ENCODE results near the gene VPS13D.
"Not testable (repeated sequence)": the region's sequence is repeated elsewhere in the genome, so short reads cannot be mapped to it uniquely, and the experiment has no call there.

The VPS13D gene

DNA sequence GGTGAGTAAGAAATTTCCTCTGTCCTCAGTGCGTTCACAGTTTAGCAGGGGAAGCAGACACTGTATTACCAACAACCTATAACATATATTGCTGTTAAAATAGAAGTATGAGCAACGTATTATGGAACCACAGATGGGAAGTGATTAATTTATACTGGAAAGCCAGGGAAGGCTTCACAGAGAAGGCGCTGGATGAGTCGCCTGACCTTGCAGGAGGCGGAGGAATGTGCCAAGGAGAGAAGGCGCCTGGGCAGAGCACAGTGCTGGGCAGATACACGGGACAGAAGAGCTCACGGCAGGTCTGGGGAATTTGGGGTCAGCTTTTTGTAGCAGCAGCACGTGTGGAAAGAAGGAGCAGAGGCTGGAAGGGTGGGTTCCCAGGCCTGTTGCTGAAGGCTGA is 271.8 kb downstream of the VPS13D start:
- no peak for DNase-seq

DNA sequence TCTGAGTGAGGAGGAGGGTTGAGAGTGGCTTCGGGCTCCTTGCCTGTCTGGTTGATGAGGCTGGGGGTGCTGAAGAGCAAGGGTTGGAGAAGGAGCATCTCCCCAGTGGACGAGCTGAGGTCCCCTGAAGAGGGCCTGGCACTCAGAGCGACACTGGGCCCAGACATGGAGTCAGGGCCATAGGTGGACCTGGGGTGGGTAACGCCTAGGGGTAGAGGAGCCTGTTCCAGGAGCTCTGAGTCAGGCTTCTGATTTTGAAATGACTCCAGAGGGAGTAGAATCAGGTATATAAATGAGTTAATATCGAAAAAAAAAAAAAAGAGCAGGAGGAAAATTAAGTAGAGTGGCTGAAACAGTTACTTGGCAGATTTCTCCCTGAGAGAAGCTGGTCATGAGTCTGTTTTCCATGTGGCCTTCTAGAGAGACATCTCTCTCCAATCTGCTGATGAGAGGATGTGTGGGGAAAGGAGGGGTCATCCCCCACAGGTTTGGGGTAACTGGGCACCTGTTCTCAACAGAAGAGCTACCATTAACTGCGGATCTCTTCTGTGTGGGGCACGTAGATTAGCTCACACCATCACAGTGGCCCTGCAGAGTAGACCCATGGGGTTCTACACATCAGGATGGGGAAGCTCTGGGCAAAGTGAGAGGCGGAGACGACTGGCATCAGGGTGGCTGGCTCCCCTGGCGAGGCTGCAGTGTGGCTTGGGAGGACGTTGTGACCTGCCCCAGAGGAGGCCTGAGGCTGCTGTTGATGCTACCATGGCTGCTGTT is 272.7 kb downstream of the VPS13D start:
- DNase-seq = peak in 1 of 2 donors; percentile 23

DNA sequence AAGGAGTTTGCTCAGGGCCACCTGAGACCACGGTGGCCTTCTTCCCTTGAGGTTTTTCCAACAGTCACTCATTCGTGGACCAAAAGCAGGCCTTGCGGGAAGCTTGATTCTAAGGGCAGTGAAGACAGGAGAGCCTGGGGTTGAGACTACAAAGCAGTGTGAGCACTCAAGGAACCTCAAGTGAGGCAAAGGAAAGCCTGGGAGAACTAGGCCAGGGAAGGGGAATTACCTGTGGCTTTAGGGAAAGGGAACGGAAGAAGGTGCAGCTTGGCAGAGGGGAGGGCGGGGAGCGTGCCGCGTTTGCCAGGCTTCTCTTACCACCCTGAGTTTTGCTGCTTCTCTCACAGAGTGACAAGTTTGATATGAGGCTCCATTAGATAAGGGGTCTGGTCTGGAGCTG is 273.9 kb downstream of the VPS13D start:
- DNase-seq = no peak

DNA sequence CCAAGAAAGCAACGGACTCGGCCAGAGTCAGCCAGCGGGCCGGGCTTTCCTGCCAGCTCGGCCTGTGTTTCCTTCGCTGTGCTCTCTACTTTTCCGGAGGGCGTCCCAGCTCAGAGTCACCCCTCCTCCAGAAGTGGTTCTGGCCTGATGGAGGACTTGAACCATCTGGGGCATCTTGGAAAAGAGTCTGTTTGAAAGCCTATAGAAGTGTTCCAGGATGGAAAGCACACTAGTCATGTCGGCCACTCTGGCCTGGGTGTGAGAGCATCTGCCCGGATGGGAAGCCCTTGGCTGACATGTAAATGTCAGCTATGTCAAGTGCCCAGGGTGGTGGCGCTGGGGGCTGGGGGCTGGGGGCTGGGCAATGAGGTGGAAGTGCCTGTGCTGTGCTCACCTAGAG is 274.8 kb downstream of the VPS13D start:
- DNase-seq = no peak

DNA sequence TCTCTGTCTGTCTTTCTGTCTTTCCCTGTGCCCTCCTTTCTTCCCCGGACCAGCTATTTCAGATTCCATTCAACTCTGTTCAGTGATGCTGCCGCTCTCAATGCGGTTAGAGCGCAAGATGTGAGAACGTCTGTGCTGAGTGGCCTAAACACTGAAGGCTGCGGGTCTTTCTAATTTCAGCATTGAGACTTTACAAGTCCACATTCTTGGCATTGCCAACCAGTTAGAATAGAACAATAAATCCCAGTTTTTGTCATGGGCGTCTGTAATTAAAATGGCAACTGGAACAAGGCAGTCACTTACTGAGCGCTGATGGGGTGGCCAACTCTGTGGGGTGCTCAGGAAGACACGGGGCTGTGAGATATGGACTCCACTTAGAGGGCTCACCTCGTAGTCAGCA is 275.4 kb downstream of the VPS13D start:
- no peak for DNase-seq

DNA sequence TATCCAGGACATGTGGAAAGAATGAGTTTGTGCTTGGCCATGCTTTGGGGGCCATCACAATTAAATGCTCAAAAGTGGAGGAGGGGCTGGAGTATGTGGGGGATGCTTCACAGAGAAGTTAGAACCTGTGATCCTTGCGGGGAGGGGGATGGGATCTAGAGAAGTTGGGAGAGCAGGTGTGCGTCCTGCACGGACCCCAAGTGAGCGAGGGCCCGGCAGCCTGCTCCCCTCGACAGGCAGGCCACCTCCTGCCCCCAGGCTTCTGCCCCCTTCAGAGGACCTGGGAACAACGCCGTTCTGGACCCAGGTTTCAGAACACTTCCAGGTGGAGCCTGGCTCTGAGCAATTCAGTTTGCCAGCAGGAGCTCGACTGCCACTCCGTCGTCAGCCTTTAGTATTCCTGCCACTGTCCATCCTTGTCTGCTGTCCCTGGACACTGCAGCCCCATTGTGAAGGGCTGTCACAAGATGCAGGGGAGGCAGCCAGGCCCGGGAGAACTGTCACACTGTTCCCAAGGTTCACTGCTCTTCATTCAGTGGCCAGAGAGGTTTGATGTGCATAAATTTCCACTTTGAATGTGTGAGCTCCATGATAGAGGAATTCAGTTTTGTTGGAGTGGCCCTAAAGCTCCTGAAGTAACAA is 275.9 kb downstream of the VPS13D start:
- no peak for DNase-seq

DNA sequence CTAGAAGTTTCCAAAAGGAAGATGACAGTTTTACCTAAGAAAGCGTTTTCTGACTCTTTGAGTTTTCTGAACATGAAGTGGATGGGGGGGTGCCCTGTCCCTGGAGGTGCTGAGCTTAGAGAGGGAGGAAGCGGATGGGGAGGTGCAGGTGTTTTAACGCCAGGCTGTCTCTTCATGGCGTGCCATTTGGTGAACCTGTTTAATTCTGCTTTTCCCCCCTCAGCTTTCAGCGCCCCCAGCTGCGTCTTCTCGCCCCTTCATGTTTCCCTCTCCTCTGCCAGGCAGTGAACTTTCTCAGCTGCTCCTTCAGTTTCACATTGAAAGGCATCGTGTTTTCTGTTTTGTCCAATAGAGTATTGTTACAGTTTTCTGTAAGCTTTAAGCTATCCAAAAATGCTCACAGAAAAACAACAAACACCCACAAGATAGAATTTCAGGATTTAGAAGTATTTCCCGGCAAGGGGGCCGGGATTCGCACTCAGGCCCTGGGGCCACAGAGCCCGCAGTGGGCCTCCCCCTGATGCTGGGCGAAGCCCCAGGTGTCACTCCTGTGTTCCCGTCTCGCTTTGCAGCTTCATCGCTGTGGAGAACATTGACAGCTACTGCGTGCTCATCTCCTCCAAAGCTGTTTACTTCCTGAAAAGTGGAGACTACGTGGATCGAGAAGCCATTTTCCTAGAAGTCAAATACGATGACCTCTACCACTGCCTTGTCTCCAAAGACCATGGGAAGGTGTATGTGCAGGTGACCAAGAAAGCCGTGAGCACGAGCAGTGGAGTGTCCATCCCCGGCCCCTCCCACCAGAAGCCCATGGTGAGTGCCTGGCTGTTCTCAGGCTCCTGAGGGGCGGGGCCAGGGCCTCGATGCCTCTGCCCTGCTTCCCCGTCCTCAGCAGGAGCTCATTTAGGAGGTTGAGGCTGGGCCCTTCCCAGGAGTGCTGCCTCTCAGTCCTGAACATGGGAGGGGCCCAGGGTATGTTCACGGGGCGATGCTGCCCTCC is 276.8 kb downstream of the VPS13D start:
- no peak for DNase-seq

DNA sequence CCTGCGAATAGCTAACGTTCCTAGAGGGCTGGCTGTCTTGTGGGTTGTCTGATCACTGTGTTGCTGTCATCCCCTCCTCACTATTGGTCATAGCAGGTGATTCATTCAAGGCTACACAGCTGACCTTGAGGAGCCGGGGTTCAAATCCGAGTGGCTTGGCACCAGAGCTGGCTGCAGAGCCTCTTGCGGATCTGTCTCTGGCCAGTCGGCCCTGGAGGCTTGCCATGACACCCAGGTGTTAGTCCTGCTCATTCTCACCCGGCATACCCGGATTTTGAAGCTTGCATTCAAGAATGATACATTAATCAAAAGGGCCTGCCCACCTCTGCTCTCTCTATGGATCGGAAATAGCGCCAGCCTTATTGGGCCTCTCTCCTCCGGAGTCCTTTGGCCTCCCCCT is 277.8 kb downstream of the VPS13D start:
- DNase-seq = no peak

DNA sequence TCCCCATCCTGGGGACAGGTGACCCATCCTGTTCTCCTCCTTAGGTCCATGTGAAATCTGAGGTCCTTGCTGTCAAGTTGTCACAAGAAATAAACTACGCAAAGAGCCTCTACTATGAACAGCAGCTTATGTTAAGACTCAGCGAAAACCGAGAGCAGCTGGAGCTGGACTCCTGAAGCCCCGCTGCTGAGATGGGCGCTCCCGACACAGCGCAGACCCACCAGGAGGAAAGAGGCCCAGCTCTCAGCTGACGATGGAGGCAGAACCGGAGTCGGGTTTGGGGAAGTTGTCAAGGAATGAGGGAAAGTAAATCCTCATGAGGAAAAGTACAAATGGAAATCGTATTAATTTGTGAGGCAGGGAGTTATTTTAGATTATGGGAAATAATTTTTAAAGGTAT is 279.0 kb downstream of the VPS13D start:
- DNase-seq = no peak

DNA sequence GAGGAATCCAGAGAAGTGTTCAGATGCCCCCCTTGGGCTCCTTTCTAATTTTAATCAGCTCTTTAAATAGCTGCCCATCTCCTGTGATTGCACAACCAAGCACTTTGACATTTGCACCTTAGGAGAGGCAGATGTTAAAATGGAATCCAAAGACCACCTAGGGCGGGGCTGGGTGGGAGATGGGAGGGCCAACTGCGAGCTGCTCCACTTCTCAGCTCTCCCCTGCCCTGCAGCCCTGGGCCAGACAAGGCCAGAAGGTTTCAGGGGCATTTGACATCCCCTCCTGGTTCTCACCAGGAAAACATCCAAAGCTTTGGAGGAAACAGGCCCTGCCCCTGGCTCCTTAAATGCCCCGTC is 281.3 kb downstream of the VPS13D start:
- DNase-seq = no peak

DNA sequence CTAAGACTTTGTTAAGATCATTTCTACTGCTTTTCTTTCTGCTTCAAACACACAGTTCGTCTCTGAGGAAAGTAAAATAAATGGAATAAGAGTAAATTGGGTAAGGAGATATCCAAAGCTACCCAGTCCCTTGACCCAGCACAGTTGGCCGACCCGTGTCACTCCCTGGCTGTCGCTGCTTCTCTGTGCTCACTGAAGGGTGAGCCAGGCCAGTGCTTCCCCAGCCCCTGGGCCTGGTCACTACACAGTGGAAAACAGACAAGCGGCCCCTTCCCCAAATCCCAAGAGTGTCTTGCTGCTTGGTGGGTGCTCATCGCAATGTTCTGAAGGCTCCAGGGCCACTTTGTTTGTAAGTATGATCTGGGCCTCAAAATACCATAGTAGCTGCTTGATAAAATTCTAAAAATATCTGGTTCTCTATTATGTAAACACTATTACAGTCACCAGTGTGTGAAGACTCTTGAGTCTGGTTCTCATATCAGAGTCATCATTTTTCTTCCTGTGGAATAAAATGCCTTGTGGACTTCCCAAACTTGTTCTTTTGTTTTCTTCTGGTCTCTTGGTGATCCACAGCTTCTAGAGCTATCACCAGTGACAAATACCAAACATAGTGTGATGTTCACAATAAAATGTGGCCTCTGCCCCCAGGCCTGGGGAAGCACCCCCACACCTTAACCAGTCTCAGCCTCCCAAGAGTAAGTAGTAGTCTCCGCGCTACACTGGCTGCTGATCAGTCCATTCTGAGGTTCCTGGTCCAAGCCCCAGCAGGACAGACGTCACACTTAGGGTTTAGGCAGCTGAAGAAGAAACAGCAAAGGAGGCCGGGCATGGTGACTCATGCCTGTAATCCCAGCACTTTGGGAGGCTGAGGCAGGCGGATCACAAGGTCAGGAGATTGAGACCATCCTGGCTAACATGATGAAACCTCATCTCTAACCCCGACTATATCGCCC is 282.0 kb downstream of the VPS13D start:
- DNase-seq = no peak

DNA sequence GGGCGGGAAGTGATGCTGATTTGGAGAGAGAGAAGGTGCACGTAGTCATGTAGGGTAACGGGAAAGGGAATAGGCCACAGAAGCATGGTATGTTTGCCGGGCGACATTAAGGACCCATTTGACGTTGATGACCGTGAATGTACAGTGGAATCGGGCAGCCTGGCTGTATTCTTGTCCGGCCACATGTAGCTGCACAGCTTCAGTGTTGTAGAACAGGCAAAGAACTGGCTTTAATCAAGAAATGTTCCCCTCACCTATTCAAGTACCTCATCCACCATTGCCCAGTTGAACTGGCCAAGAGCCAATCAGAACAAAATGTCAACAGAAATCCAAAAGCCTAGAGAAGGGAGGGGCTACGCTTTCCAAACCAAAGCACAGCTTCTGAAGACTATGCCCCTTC is 283.4 kb downstream of the VPS13D start:
- DNase-seq = no peak

DNA sequence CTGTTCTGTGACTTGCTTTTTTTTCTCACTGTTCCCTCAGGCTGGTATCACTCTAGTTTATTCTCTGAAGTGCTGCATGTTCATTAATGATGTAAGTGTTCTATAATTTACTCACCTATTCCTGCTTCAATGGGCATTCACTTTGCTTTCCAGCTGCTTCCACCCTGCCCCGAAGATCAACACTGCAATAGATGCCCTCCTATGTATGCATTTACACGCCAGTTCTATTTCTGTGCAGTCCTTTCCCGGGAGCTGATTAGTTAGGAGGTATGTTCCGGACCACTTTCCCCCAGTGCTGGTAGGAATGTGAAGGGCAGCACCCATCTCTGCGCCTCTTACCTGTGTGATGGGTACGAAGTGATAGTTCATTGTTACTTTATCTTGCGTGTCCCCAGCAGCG is 284.8 kb downstream of the VPS13D start:
- DNase-seq = no peak

DNA sequence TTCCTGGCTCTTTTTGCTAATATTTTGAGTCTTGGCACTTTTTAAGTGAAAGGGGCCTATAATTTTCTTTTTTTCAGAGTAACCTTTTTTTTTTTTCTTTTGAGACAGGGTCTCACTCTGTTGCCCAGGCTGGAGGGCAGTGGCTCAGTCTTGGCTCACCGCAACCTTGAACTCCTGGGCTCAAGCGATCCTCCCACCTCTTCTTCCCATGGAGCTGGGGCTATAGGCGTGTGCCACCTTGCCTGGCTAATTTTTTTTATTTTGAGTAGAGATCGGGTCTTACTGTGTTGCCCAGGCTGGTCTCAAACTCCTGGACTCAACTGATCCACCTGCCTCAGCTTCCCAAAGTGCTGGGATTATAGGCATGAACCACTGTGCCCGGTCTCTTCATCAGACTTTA is 285.4 kb downstream of the VPS13D start:
- no peak for DNase-seq

DNA sequence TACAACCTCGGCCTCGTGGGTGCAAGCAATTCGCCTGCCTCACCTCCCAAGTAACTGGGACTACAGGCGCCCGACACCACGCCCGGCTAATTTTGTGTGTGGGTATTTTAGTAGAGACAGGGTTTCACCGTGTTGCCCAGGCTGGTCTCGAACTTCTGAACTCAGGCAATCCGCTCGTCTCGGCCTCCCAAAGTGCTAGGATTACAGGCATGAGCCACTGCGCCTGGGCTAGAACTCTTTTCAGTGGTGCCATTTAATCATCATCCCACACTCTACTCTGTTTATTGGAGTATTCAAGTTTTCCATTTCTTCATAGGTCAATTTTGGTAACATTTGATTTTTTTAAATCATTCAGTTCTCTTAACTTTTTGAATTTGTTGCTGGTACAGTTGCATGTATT is 286.9 kb downstream of the VPS13D start:
- DNase-seq = no peak

DNA sequence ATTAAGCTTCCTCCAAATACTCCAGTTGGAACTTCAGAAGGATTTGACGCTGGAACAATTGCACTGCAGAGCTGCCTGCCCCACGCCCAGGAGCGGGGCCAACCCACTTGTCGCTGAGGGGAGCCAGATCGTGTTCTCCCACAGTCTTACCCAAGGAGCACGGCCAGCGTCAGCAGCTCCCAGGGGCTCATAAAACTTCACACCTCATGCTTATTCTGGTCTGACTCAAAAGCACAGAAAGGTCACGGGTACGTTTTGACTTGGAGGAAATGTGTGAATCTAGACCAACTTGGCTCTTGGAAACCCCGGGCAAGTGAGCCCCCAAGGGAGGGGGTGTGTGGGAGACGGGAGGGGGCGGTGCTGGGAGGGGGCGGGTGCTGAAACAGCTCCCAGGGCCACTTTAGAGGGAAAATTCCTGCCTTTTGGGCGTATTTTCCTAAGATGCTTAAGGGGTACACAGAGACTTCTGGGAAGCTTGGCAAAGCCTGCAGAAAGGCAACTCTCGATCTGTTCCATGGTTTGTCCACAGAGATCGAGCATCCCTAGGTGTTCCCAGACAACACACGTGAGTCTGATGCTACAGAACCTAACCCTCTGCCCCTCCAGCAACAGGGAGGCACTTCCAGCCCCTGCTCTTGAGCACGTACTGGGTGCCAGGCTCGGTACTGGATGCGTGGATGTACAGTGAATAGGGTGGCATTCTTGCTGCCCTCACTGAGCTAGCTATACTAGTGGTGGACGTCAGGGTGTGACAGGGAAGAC is 289.3 kb downstream of the VPS13D start:
- DNase-seq = peak; percentile 32 to 54

DNA sequence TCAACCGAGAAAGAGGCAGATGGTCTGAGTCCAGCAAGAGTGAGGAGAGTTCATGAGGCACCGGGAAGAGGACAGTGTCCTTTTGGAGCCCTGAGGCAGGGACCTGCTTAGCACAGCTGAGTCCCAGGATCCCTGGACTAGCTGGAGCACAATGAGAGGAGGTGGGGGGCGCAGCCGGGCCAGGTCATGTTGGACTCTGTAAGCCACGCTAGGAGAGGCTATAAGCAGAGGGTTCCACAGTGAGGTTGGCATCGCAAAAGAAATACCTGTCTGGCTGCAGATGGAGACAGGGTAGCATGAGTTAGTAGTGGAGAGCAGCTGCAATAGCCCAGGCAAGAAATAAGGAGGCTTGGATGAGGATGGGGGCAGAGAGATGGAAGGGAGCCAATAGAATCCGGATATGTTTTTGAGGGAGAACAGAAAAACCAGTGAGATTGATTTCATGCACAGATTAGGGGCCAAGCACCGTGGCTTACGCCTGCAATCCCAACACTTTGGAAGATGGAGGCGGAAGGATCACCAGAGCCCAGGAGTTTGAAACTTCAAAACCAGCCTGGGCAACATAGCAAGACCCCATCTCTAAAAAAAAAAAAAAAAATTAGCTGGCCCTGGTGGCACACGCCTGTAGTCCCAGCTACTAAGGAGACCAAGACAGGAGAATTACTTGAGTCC is 290.0 kb downstream of the VPS13D start:
- no peak for DNase-seq

DNA sequence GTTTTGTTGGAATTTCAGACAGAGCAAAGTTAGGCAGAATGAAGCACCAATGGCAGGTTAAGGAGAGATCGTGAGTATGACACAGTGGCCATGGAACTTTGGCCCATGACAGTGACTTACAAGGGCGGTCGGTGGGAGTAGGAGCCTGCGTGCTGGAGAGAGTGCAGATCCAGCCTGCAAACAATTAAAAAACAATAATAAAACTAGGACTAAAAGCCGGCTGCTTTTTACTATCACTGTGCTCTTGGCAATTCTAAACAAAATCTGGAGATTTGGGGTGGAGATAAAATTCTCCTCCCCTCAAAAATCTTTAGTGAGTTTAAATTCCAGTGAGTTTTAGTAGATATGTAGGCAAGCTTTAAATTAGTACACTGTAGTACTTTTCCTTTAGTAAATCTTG is 291.3 kb downstream of the VPS13D start:
- DNase-seq = no peak

DNA sequence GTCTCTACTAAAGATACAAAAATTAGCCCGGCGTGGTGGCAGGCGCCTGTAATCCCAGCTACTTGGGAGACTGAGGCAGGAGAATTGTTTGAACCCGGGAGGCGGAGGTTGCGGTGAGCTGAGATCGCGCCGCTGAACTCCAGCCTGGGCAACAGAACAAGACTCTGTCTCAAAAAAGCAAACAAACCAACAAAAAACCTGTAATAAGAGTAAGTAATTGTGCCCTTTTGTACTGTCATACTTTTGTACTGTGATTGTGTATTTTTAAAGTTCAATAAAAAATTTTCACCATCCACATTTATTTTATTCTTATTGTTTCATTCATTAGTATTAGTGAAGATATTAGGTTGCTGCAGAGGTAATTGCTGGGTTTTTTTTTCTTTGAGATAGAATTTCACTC is 292.9 kb downstream of the VPS13D start:
- DNase-seq = not testable (repeated sequence)

DNA sequence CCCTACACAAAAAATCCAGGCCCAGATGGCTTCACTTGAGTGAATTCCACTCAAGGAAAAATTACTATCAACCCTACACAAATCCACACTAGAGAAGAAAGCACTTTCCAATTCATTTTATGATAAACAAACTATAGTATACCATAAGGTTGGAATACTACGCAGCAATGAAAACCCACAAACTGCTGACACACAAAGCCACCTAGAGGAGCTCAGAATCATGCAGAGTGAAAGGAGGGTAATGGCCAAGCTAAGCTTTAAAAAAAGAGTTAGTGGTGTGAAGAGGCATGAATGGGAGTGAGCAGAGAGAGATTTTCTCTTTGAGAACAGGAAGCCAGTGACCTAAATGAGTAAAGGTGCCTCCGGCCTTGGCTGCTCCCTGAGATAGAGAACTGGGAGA is 294.4 kb downstream of the VPS13D start:
- DNase-seq = no peak
